GM18907 (cell line): ENCODE results near the gene OSMR.
A peak's percentile ranks its signal among the peaks of the same experiment; 100 is the strongest.

ENCODE experiments used
- ATAC-seq: cut with Tn5 transposase; IDR thresholded peaks from one replicate; pipeline ENCODE4 v1.9.1; 2021; ENCODE audit warnings: mild to moderate bottlenecking, moderate library complexity; ENCODE audit not compliant: unreplicated experiment

Gene OSMR

GRCh38 chr5:38845526-38846378 is at the start of gene OSMR:
Gene OSMR, plus strand, starts transcription at chr5:38846012. Its CDS starts 23,033 bp downstream, at chr5:38869045.
- ATAC-seq, result no peak

- no peak for ATAC-seq
These were observed 49.1 kb upstream of the OSMR start for GRCh38 chr5:38796742-38797108.

- no peak for ATAC-seq
These were observed 48.0 kb upstream of the OSMR start for GRCh38 chr5:38797838-38798237.

GRCh38 chr5:38799556-38800377 is 46.0 kb upstream of the OSMR start:
- ATAC-seq, result no peak

- ATAC-seq, result no peak
These were observed 45.3 kb upstream of the OSMR start for GRCh38 chr5:38800515-38800914.

GRCh38 chr5:38802125-38802524 is 43.7 kb upstream of the OSMR start:
- no peak for ATAC-seq

GRCh38 chr5:38803246-38803645 is 42.6 kb upstream of the OSMR start:
- no peak for ATAC-seq

GRCh38 chr5:38806775-38807258 is 39.0 kb upstream of the OSMR start:
- ATAC-seq, result no peak

GRCh38 chr5:38807570-38808483 is 38.0 kb upstream of the OSMR start:
- no peak for ATAC-seq

- ATAC-seq, result no peak
These were observed 37.0 kb upstream of the OSMR start for GRCh38 chr5:38808666-38809343.

- ATAC-seq, result peak; percentile 80
These were observed 36.1 kb upstream of the OSMR start for GRCh38 chr5:38809388-38810359.

- ATAC-seq, result no peak
These were observed 30.9 kb upstream of the OSMR start for GRCh38 chr5:38814879-38815278.

- ATAC-seq, result no peak
These were observed 29.5 kb upstream of the OSMR start for GRCh38 chr5:38816083-38817030.

GRCh38 chr5:38821679-38822078 is 24.1 kb upstream of the OSMR start:
- no peak for ATAC-seq

- no peak for ATAC-seq
These were observed 22.3 kb upstream of the OSMR start for GRCh38 chr5:38823503-38823902.

GRCh38 chr5:38824821-38825220 is 21.0 kb upstream of the OSMR start:
- no peak for ATAC-seq

- ATAC-seq, result no peak
These were observed 20.3 kb upstream of the OSMR start for GRCh38 chr5:38825494-38825893.

- ATAC-seq, result no peak
These were observed 18.3 kb upstream of the OSMR start for GRCh38 chr5:38827525-38827924.
